Hippocampal formation (tissue), 2 donors: ENCODE data around the gene FHOD3.
"Not testable (repeated sequence)": the region's sequence is repeated elsewhere in the genome, so short reads cannot be mapped to it uniquely, and the experiment has no call there.

Source experiments
- DNase-seq, 2 donors: peaks; one replicate each; lab custom pipeline; 2025; lab: John Stamatoyannopoulos, UW

The FHOD3 gene

GRCh38 chr18:36450264-36450663 lies 152.8 kb downstream of the FHOD3 start:
- no peak for DNase-seq

DNA sequence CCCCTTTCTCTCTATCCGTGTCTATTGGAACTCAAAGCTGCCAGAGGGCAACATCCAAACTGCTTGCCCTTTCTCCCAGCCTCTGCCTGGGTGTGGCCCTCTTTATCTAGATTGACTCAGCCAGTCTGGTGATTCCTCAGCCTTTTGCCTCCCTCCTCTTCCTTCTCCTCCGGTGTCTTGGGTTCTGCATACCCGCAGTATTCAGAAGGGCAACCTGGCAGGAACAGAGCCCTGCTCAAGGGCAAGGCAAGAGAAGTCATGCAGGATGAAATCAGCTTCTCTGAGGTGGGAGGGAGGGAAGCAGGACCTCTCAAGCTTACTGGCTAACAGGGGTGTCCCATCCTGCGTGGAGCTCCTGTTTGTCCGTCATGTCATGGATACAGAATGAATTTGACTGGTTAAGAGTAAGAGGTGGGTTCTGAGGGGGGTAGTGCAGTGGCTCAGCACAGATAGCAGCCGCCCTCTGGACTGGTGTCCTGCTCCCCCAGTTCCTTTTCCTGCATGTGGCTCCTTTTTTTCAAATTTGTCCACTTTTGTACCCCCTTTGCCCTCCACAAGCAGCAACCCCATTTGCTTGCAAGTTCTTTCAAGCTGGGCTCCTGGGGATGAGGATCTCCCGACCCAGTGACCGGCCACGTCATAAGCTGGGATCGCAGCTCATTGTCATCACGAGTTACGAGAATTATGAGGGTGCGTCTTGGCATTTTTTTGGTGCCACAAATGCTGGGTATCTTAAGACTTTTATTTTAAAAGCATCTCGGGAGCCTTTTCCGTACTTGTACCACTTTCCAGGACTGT lies 154.1 kb downstream of the FHOD3 start:
- no peak for DNase-seq

GRCh38 chr18:36454245-36454644 lies 156.7 kb downstream of the FHOD3 start:
- no peak for DNase-seq

DNA sequence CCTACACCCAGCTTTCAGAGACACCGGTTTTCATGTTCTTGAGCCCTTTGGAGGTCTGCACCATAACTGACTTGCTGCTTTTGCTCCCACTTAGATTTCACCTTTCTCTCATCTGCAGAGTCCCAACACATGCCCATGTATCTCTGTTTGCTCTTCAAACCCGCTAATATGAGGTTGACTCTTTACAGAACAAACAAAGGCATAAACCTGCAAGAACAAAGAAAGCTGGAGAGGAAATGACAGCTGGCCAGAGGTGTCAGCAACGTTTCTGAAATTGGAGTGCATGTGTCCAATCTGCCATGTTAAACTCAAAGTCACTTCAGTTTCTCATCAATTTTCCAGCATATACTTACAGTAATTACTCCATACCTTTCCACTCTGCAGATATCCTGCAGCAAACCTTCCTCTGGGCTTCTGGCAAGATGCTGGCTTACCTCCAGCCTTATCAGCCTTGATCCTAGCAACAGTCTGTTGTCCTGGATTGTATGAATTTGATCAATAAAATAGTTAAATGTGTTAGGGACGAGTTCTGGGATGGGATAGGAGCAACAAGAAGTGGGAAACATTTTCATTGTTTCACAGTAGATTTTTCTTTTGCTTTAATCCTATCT lies 157.4 kb downstream of the FHOD3 start:
- no peak for DNase-seq

DNA sequence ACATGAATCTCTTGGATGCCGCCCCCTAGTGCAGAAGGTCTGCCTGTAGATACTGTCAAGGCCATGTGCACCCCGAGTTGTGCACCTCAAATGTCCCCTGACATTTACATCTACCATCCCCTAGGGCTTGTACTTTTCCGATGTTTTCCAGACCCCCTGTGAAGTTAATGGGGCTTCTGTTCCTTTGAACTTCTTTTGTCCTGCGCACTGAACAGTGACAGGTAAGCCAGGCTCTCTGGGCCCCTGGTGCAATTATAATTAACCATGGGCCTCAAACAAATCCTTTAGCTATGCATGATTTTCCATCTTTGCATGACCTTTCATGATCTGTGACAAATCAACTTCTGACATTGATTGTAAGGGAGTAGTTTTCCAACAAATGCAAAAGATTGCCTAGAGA lies 158.4 kb downstream of the FHOD3 start:
- DNase-seq: no peak

- DNase-seq: no peak
These were observed 159.1 kb downstream of the FHOD3 start for GRCh38 chr18:36456622-36457021.

DNA sequence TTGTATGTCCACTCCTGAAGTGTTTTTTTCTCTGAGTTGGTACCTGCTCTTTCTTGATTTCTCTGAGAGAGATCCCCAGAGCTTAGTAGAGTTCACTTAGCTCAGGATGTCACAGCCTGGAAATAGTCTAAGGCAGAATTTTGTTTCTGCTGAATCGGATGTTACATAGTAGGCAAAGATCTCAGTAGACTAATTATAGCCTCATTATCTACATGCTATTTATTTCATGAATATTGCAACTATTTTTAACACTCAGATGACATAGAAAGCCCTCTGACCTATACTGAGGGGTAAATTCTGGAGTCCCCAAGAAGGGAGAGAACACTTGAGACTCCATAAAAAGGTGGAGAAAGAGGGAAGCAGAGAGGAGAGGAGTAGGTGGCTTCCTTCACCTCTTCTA lies 160.2 kb downstream of the FHOD3 start:
- DNase-seq: no peak

GRCh38 chr18:36458306-36458705 lies 160.8 kb downstream of the FHOD3 start:
- DNase-seq: no peak

GRCh38 chr18:36459203-36459602 lies 161.7 kb downstream of the FHOD3 start:
- no peak for DNase-seq

- no peak for DNase-seq
These were observed 162.3 kb downstream of the FHOD3 start for GRCh38 chr18:36459786-36460185.

- no peak for DNase-seq
These were observed 162.9 kb downstream of the FHOD3 start for GRCh38 chr18:36460324-36460850.

DNA sequence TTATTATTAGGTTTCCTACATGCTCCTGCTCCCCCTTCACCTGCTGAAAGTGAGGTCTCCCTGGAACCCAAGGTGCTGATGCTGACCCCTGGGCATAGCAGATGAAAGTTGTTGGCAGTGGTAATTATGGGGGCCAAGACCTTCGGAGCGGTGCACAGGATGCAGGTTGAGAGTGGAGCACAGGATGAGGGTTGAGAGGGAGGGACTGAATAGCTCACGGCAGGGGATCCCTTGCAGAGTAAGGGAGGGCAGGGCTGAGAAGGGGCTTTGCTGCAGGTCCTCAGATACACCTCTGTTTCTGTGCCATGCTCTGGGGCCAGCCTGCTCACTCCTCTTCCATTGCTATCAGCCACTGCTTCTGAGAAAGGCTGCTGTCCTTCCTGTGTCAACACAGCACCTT lies 163.3 kb downstream of the FHOD3 start:
- DNase-seq: no peak

GRCh38 chr18:36461551-36461987 lies 164.1 kb downstream of the FHOD3 start:
- no peak for DNase-seq

DNA sequence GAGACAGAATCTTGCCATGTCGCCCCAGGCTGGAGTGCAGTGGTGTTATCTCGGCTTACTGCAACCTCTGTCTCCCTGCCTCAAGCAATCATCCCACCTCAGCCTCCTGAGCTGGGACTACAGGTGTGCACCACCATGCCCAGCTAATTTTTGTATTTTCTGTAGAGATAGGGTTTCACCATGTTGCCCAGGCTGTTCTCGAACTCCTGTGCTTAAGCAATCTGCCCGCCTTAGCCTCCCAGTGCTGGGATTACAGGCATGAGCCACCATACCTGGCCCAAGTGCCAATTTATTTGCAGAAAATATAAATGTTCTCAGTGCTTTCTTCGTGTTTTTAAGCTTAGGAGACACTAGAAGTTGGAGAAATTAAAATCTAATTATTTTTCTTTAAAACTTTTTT lies 166.0 kb downstream of the FHOD3 start:
- DNase-seq: not testable (repeated sequence)

DNA sequence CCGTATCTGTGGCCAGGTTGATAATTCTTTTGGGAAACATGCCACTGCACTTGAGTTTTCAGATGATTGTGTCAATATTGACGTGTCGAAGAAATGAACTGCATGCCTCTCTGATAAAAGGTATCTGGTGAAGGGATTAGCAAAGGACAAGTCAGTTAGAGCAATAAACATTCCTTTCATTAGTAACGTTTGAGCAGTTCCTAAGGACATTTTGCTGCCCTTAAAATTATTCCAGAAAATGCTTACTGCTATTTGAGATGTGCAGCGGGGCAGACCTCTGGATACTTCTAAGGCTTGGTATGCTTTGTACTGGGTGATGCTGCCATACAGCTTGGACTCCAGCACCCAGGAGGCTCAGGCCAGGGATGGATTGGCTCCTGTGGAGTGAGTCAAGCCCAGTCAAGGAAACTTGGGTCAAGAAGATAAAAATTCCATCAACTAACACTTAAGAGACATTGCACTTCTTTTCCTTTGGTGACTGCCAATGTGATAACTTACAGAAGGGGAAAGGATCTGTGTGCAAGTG lies 166.7 kb downstream of the FHOD3 start:
- no peak for DNase-seq

GRCh38 chr18:36465276-36465675 lies 167.8 kb downstream of the FHOD3 start:
- DNase-seq: no peak

DNA sequence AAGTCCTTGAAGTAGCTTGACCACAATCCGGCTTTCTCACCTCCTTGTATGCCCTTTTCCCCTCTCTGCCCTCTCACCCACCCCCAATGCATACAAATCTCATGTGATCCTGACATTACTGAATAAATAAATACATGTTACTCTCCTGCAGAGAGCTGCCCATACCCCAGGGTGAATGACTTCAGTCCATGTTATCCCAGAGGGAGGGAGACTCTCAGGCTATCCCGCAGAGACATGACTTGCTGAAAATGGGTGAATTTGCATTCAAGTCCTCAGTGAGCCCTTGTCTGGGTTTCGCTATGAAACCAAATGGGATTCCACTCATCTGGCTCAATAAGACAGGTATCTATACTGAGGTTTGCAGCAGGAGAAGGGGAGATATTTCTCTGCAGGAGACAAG lies 168.5 kb downstream of the FHOD3 start:
- no peak for DNase-seq

DNA sequence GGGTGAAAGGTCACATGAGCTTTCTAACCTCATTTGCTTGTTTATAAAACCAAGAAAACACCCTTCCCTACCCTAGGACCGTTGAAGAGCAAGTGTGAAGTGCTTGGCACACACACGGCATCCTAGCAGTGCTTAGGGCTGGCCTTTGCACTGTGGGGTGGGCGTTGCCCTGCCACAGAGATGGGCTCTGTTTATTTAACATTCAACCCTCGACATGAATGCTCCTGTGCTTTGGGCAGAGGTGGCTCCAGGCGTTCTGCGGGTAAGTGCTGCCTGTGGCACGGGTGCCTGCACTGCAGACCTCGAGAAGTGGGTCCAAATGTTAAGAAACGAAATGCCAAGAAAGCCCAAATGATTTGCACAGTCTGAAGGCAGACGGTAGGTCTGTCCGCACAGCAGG lies 170.1 kb downstream of the FHOD3 start:
- DNase-seq: no peak

GRCh38 chr18:36468161-36468560 lies 170.6 kb downstream of the FHOD3 start:
- DNase-seq: no peak

DNA sequence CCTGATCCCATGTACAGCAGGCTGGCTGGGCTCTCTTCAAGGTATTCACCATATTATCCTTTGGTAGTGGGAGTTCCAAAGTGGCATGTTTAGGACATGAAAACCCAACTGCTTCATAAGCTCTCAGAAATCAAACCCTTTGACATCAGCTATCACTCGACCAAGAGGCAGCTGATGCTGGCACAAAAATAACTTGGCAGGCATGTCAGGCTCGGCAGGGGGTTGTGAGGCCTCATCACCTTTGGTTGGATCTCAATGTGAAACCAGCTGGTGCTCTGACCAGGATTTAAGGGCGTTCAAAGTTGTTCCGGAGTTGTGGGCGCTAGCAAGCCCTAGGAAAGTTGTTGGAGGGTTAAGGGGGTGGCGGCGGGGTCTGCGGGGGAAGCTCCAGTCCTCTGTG lies 171.9 kb downstream of the FHOD3 start:
- no peak for DNase-seq

- DNase-seq: no peak
These were observed 173.4 kb downstream of the FHOD3 start for GRCh38 chr18:36470896-36471295.

DNA sequence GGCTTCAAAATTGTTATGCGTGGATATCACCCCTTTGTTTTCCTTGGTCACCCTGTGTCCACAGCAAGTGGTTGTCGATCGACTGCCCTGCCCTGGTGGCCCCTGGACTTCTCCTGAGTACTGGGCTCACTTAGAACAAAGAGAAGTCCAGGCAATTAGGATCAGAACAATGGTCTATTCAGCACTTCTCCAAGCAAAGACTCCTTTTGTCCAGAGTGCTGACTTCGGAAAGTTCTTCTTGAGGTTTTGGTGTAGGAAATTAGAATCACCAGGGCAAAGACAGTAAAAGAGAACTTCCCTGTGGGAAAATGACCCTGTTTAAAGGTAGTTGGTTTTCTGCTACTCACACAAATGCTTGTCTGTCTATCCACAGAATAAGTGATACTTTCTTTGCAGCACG lies 173.9 kb downstream of the FHOD3 start:
- no peak for DNase-seq

DNA sequence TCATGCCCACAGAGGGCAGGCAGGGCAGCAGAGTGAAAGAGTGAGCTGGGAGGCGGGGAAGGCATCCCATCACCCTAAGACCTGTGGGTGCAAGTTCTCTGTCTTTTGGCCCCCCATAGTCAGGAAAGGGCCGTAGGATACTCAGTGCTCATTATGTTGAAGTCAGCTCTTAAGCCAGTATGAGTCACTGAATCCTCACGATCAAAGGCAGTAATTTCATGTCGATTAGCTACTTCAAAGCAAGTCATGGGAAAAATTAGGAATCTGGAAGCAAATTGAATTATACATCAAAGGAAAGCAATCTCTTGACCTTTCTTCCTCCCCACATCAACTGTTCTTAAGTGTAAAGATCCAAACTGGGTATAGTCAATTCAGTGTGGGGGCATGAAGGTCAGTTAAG lies 178.9 kb downstream of the FHOD3 start:
- no peak for DNase-seq
